Neural progenitor cell (in vitro differentiated cells): Measurements from ENCODE around the gene CCSER2. TPM values are rescaled to one million over a fixed set of nuclear protein-coding genes. Genes with fewer than 3 reads are reported as not detected.

Experiments
- DNase-seq: peaks from one replicate; pipeline ENCODE4 v3.0.0-alpha.2; 2016; ENCODE audit warnings: low spot score
- H2AFZ ChIP-seq: fragments of 200-600 bp; sonication (generic); replicated peaks from 2 replicates; pipeline ENCODE4 v1.6.1; 2016; ENCODE audit warnings: antibody characterized with exemption
- H3F3A ChIP-seq: fragments of 200-600 bp; sonication (generic); 2 replicates; pipeline ENCODE4 v1.6.1; 2016; ENCODE audit warnings: antibody characterized with exemption, low read depth
- H3K27ac ChIP-seq: fragments of 200-600 bp; sonication (generic); 2 replicates; pipeline ENCODE4 v1.5.1; 2016; ENCODE audit warnings: mild to moderate bottlenecking
- H3K27me3 ChIP-seq: fragments of 200-600 bp; sonication (generic); 2 replicates; pipeline ENCODE4 v1.6.1; 2016; ENCODE audit warnings: mild to moderate bottlenecking, moderate library complexity
- H3K36me3 ChIP-seq: fragments of 200-600 bp; sonication (generic); 2 replicates; pipeline ENCODE4 v1.5.1; 2016
- H3K4me1 ChIP-seq: fragments of 200-600 bp; sonication (generic); 2 replicates; pipeline ENCODE4 v1.6.1; 2016; ENCODE audit warnings: mixed run types
- H3K4me2 ChIP-seq: fragments of 200-600 bp; sonication (generic); 2 replicates; pipeline ENCODE4 v1.6.1; 2016
- H3K4me3 ChIP-seq: fragments of 200-600 bp; sonication (generic); 2 replicates; pipeline ENCODE4 v1.5.1; 2016
- H3K79me2 ChIP-seq: fragments of 200-600 bp; sonication (generic); 2 replicates; pipeline ENCODE4 v1.6.1; 2016; ENCODE audit warnings: low read depth
- H3K9ac ChIP-seq: fragments of 200-600 bp; sonication (generic); 2 replicates; pipeline ENCODE4 v1.6.1; 2016
- H3K9me3 ChIP-seq: fragments of 200-600 bp; sonication (generic); 2 replicates; pipeline ENCODE4 v1.5.1; 2016; ENCODE audit warnings: low read depth
- H4K20me1 ChIP-seq: fragments of 200-600 bp; sonication (generic); 2 replicates; pipeline ENCODE4 v1.6.1; 2016; ENCODE audit warnings: low read depth
- H3K27ac Mint-ChIP-seq: 3 replicates; pipeline ENCODE4 v1.8.0; 2021; ENCODE audit warnings: mixed read lengths
- H3K27me3 Mint-ChIP-seq: 2 replicates; pipeline ENCODE4 v1.8.0; 2022; ENCODE audit warnings: low read depth, mild to moderate bottlenecking, inconsistent platforms, moderate library complexity, mixed read lengths; ENCODE audit not compliant: insufficient read depth
- H3K36me3 Mint-ChIP-seq: 3 replicates; pipeline ENCODE4 v1.8.0; 2021; ENCODE audit warnings: mixed read lengths
- H3K4me1 Mint-ChIP-seq: 3 replicates; pipeline ENCODE4 v1.8.0; 2021; ENCODE audit warnings: mixed read lengths
- H3K4me3 Mint-ChIP-seq: 3 replicates; pipeline ENCODE4 v1.8.0; 2021; ENCODE audit warnings: mild to moderate bottlenecking, moderate library complexity, mixed read lengths
- H3K9me3 Mint-ChIP-seq: 3 replicates; pipeline ENCODE4 v1.8.0; 2020; ENCODE audit warnings: mixed read lengths
- CTCF ChIP-seq: fragments of 200-600 bp; sonication (generic); IDR thresholded peaks from 2 replicates; pipeline ENCODE4 v1.5.1; 2017; ENCODE audit warnings: antibody characterized with exemption, mild to moderate bottlenecking
- EZH2 ChIP-seq: fragments of 200-600 bp; sonication (generic); IDR thresholded peaks from 2 replicates; pipeline ENCODE4 v1.6.1; 2017; ENCODE audit warnings: antibody characterized with exemption, mild to moderate bottlenecking, moderate library complexity
- EZH2phosphoT487 ChIP-seq: fragments of 200-600 bp; sonication (generic); IDR thresholded peaks from 2 replicates; pipeline ENCODE4 v1.6.1; 2017; ENCODE audit warnings: antibody characterized with exemption
- total RNA-seq: library from RNA; depleted of rRNA; stranded (reverse); fragments of >200 nt; gene quantifications from 2 replicates; pipeline ENCODE4 v1.2.3, GENCODE V29; 2015; ENCODE audit warnings: low replicate concordance

CCSER2 gene
- total RNA-seq, 1 donor from 2014 or later = 39.3 TPM

GRCh38 chr10:84336406-84337090 lies 8.2 kb downstream of the CCSER2 start:
- Mint-ChIP-seq H3K27ac (no peak overlapping the region), H3K4me3 (no peak overlapping the region), H3K9me3 (peaks cover 4% of the 10 kb centered on the region), H3K36me3 (peaks cover 5% of the 10 kb centered on the region), H3K4me1 (peaks cover under 1% of the 10 kb centered on the region), H3K27me3 (no peaks in the 10 kb centered on the region)
- H3K79me2 ChIP-seq = peaks cover 100% of the 10 kb centered on the region
- H2AFZ ChIP-seq = no peak overlapping the region
- H3K27me3 ChIP-seq = no peaks in the 10 kb centered on the region
- peaks cover 4% of the 10 kb centered on the region for H3F3A ChIP-seq
- H3K4me3 ChIP-seq = no peak overlapping the region
- H4K20me1 ChIP-seq = peaks cover 54% of the 10 kb centered on the region
- H3K4me2 ChIP-seq = no peak overlapping the region
- no peaks in the 10 kb centered on the region for H3K36me3 ChIP-seq
- H3K9me3 ChIP-seq = no peaks in the 10 kb centered on the region
- DNase-seq = no peak
- peaks cover 28% of the 10 kb centered on the region for H3K4me1 ChIP-seq
- TF ChIP-seq EZH2 (no peak), CTCF (no peak), EZH2phosphoT487 (no peak)
- no peak overlapping the region for H3K27ac ChIP-seq
- no peak overlapping the region for H3K9ac ChIP-seq

- no peaks in the 10 kb centered on the region for H3K27me3 Mint-ChIP-seq
- H3K9me3 ChIP-seq = no peaks in the 10 kb centered on the region
- H3K4me3 Mint-ChIP-seq = no peak overlapping the region
- peaks cover 4% of the 10 kb centered on the region for H3F3A ChIP-seq
- H3K36me3 Mint-ChIP-seq = peaks cover 5% of the 10 kb centered on the region
- no peaks in the 10 kb centered on the region for H3K4me1 Mint-ChIP-seq
- no peak overlapping the region for H3K27ac ChIP-seq
- H2AFZ ChIP-seq = no peak overlapping the region
- no peak for DNase-seq
- peaks cover 50% of the 10 kb centered on the region for H4K20me1 ChIP-seq
- no peaks in the 10 kb centered on the region for H3K27me3 ChIP-seq
- no peak overlapping the region for H3K4me3 ChIP-seq
- TF ChIP-seq EZH2phosphoT487 (no peak), EZH2 (no peak), CTCF (no peak)
- H3K9me3 Mint-ChIP-seq = peaks cover 4% of the 10 kb centered on the region
- no peak overlapping the region for H3K27ac Mint-ChIP-seq
- H3K9ac ChIP-seq = no peak overlapping the region
- H3K79me2 ChIP-seq = peaks cover 99% of the 10 kb centered on the region
- no peaks in the 10 kb centered on the region for H3K36me3 ChIP-seq
- H3K4me1 ChIP-seq = peaks cover 31% of the 10 kb centered on the region
- no peak overlapping the region for H3K4me2 ChIP-seq
Observed at GRCh38 chr10:84337199-84337598, 8.8 kb downstream of the CCSER2 start.

GRCh38 chr10:84339025-84339424 lies 10.6 kb downstream of the CCSER2 start:
- Histone ChIP-seq H3K9ac (no peak overlapping the region), H3K4me2 (no peak overlapping the region), H4K20me1 (peaks cover 41% of the 10 kb centered on the region), H3K36me3 (no peaks in the 10 kb centered on the region), H3K27ac (no peak overlapping the region), H2AFZ (no peak overlapping the region), H3K79me2 (peaks cover 97% of the 10 kb centered on the region), H3K9me3 (no peaks in the 10 kb centered on the region), H3K4me1 (peaks cover 31% of the 10 kb centered on the region), H3F3A (peaks cover 4% of the 10 kb centered on the region), H3K4me3 (no peak overlapping the region), H3K27me3 (no peaks in the 10 kb centered on the region)
- Mint-ChIP-seq H3K27me3 (no peaks in the 10 kb centered on the region), H3K27ac (no peak overlapping the region), H3K36me3 (peaks cover 20% of the 10 kb centered on the region), H3K4me1 (no peaks in the 10 kb centered on the region), H3K4me3 (no peak overlapping the region), H3K9me3 (peaks cover 6% of the 10 kb centered on the region)
- no peak for DNase-seq
- TF ChIP-seq EZH2 = no peak
- no peak for TF ChIP-seq CTCF
- TF ChIP-seq EZH2phosphoT487 = no peak
